ENCODE results near the gene TRAPPC5.

Gene TRAPPC5

GRCh38 chr19:7657131-7657751 lies 23.4 kb upstream of the TRAPPC5 start:
- no peak overlapping the region for H3K4me3 ChIP-seq (ENCODE audit: low read depth, low read length)

GRCh38 chr19:7658219-7658686 lies 22.4 kb upstream of the TRAPPC5 start:
- no peak overlapping the region for H3K4me3 ChIP-seq (ENCODE audit: low read depth, low read length)
- H3K27me3 ChIP-seq (replicated peaks): no peaks in the 10 kb centered on the region
- in situ Hi-C loops (cut with HindIII; ENCODE audit: low pct_ligation_motif_present, low sequenced_read_pairs): no loop called here
- no peaks in the 10 kb centered on the region for H3K36me3 ChIP-seq (replicated peaks)
- H3K27ac ChIP-seq: no peak overlapping the region
- no peak for TF ChIP-seq CTCF (IDR thresholded peaks at IDR 0.05; ENCODE audit: low read depth, low read length, missing control alignments)
- no peak for DNase-seq

More at GRCh38 chr19:7657131-7657751, 23.4 kb upstream of the TRAPPC5 start:
- TF ChIP-seq CTCF (IDR thresholded peaks at IDR 0.05; ENCODE audit: low read depth, low read length, missing control alignments): no peak
- no peak for DNase-seq
- no peaks in the 10 kb centered on the region for H3K27me3 ChIP-seq (replicated peaks)
- in situ Hi-C loops (cut with HindIII; ENCODE audit: low pct_ligation_motif_present, low sequenced_read_pairs): no loop called here
- no peaks in the 10 kb centered on the region for H3K36me3 ChIP-seq (replicated peaks)
- H3K27ac ChIP-seq: no peak overlapping the region

GRCh38 chr19:7661744-7662538 lies 18.7 kb upstream of the TRAPPC5 start:
- Histone ChIP-seq H3K27me3 (replicated peaks) (no peaks in the 10 kb centered on the region), H3K36me3 (replicated peaks) (no peaks in the 10 kb centered on the region), H3K4me3 (ENCODE audit: low read depth, low read length) (no peak overlapping the region), H3K27ac (no peak overlapping the region)
- in situ Hi-C loops (cut with HindIII; ENCODE audit: low pct_ligation_motif_present, low sequenced_read_pairs): no loop called here
- no peak for DNase-seq
- no peak for TF ChIP-seq CTCF (IDR thresholded peaks at IDR 0.05; ENCODE audit: low read depth, low read length, missing control alignments)

GRCh38 chr19:7662657-7663056 lies 18.0 kb upstream of the TRAPPC5 start:
- Histone ChIP-seq H3K27ac (no peak overlapping the region), H3K36me3 (replicated peaks) (no peaks in the 10 kb centered on the region), H3K4me3 (ENCODE audit: low read depth, low read length) (no peak overlapping the region), H3K27me3 (replicated peaks) (no peaks in the 10 kb centered on the region)
- in situ Hi-C loops (cut with HindIII; ENCODE audit: low pct_ligation_motif_present, low sequenced_read_pairs): no loop called here
- TF ChIP-seq CTCF (IDR thresholded peaks at IDR 0.05; ENCODE audit: low read depth, low read length, missing control alignments): no peak
- no peak for DNase-seq

- no peaks in the 10 kb centered on the region for H3K36me3 ChIP-seq (replicated peaks)
- H3K4me3 ChIP-seq (ENCODE audit: low read depth, low read length): no peak overlapping the region
- no peak overlapping the region for H3K27ac ChIP-seq
- no peaks in the 10 kb centered on the region for H3K27me3 ChIP-seq (replicated peaks)
- DNase-seq: no peak
- TF ChIP-seq CTCF (IDR thresholded peaks at IDR 0.05; ENCODE audit: low read depth, low read length, missing control alignments): no peak
- in situ Hi-C loops (cut with HindIII; ENCODE audit: low pct_ligation_motif_present, low sequenced_read_pairs): no loop called here
Measured at GRCh38 chr19:7663706-7664105, 16.9 kb upstream of the TRAPPC5 start.

All from brain microvascular endothelial cell (primary cell).